ENCODE data around the gene TSPAN6.

DNA sequence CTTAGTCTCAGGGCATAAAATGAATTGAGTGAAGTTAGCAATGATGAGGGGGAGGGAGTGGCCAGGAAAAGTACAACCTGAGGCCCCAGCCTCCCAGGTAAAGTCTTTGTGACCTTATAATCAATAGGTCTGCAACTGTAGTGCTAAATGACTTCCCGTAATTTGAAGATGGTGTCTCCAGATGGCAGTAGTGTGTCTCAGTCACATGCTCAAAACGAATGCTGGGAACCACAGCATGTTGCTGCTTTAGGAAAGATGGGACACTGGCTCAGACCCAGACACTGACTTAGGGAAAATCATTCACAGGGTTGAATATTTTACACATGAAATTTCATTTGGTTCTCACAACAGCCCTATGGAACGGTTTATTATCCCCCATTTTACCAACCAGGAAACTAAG is 17.7 kb upstream of the TSPAN6 start:
- TF ChIP-seq POLR2AphosphoS5 (IDR thresholded peaks at IDR 0.05) (no peak), POLR2A (IDR thresholded peaks at IDR 0.05) (no peak), EP300 (IDR thresholded peaks at IDR 0.05) (no peak)
- TF ChIP-seq, protein P1, sequence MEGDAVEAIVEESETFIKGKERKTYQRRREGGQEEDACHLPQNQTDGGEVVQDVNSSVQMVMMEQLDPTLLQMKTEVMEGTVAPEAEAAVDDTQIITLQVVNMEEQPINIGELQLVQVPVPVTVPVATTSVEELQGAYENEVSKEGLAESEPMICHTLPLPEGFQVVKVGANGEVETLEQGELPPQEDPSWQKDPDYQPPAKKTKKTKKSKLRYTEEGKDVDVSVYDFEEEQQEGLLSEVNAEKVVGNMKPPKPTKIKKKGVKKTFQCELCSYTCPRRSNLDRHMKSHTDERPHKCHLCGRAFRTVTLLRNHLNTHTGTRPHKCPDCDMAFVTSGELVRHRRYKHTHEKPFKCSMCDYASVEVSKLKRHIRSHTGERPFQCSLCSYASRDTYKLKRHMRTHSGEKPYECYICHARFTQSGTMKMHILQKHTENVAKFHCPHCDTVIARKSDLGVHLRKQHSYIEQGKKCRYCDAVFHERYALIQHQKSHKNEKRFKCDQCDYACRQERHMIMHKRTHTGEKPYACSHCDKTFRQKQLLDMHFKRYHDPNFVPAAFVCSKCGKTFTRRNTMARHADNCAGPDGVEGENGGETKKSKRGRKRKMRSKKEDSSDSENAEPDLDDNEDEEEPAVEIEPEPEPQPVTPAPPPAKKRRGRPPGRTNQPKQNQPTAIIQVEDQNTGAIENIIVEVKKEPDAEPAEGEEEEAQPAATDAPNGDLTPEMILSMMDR (IDR thresholded peaks at IDR 0.05) = no peak

Measured in sigmoid colon (tissue), 4 donors.